ENCODE measurements around the gene NSUN2. TPM values are rescaled to one million over a fixed set of nuclear protein-coding genes. Genes with fewer than 3 reads are reported as not detected.
"Not testable (repeated sequence)": the region's sequence is repeated elsewhere in the genome, so short reads cannot be mapped to it uniquely, and the experiment has no call there.

The NSUN2 gene
- total RNA-seq, 2 experiments from 2014 or later, result 110 to 111 TPM

- CTCF ChIA-PET, result no interaction called here
- no peaks in the 10 kb centered on the region for H3K27me3 Mint-ChIP-seq
- POLR2A ChIA-PET, result no interaction called here
Measured at GRCh38 chr5:6649186-6649585, 16.3 kb upstream of the NSUN2 start.

GRCh38 chr5:6645571-6646362 lies 12.9 kb upstream of the NSUN2 start:
- H3K4me1 Mint-ChIP-seq (ENCODE audit: low read depth); intact Hi-C loops (cut with micrococcal nuclease); POLR2A ChIA-PET; H3K4me3 Mint-ChIP-seq; DNase-seq; H3K9me3 Mint-ChIP-seq; ATAC-seq; H3K27ac Mint-ChIP-seq; CTCF ChIA-PET; H3K27me3 Mint-ChIP-seq: not testable (repeated sequence)
- peaks cover 16% of the 10 kb centered on the region for H3K36me3 Mint-ChIP-seq (ENCODE audit: low read depth)

More at GRCh38 chr5:6649186-6649585, 16.3 kb upstream of the NSUN2 start:
- DNase-seq (no peak), ATAC-seq (no peak)
- Mint-ChIP-seq H3K36me3 (ENCODE audit: low read depth) (peaks cover 20% of the 10 kb centered on the region), H3K4me1 (ENCODE audit: low read depth) (no peaks in the 10 kb centered on the region), H3K9me3 (peaks cover 3% of the 10 kb centered on the region), H3K27ac (no peak overlapping the region), H3K4me3 (no peak overlapping the region)
- intact Hi-C loops (cut with micrococcal nuclease), result no loop called here
- TF ChIP-seq CTCF (IDR thresholded peaks at IDR 0.05), result no peak

GRCh38 chr5:6644794-6645241 lies 12.0 kb upstream of the NSUN2 start:
- Mint-ChIP-seq H3K36me3 (ENCODE audit: low read depth) (peaks cover 14% of the 10 kb centered on the region), H3K27ac (no peak overlapping the region), H3K4me1 (ENCODE audit: low read depth) (no peaks in the 10 kb centered on the region), H3K9me3 (peaks cover 1% of the 10 kb centered on the region), H3K27me3 (no peaks in the 10 kb centered on the region), H3K4me3 (no peak overlapping the region)
- no peak for TF ChIP-seq CTCF (IDR thresholded peaks at IDR 0.05)
- ChIA-PET POLR2A (no interaction called here), CTCF (no interaction called here)
- no peak for DNase-seq
- ATAC-seq, result no peak
- intact Hi-C loops (cut with micrococcal nuclease), result no loop called here

- H3K9me3 Mint-ChIP-seq, result no peaks in the 10 kb centered on the region
- ATAC-seq (no peak), DNase-seq (no peak)
- H3K4me1 Mint-ChIP-seq (ENCODE audit: low read depth), result no peaks in the 10 kb centered on the region
- H3K27ac Mint-ChIP-seq, result no peak overlapping the region
- intact Hi-C loops (cut with micrococcal nuclease), result no loop called here
- CTCF ChIA-PET, result interaction anchor here (1.0 kb wide), 1 partner anchor 12 kb away, joined by 3 read pairs; no protein-coding TSS in a partner anchor
- POLR2A ChIA-PET, result no interaction called here
- no peak overlapping the region for H3K4me3 Mint-ChIP-seq
- H3K36me3 Mint-ChIP-seq (ENCODE audit: low read depth), result peaks cover 10% of the 10 kb centered on the region
- H3K27me3 Mint-ChIP-seq, result no peaks in the 10 kb centered on the region
- no peak for TF ChIP-seq CTCF (IDR thresholded peaks at IDR 0.05)
Measured at GRCh38 chr5:6642655-6643054, 9.8 kb upstream of the NSUN2 start.

GRCh38 chr5:6638236-6638635 lies 5.4 kb upstream of the NSUN2 start:
- Mint-ChIP-seq H3K36me3 (ENCODE audit: low read depth) (no peaks in the 10 kb centered on the region), H3K27me3 (no peaks in the 10 kb centered on the region), H3K4me1 (ENCODE audit: low read depth) (peaks cover 12% of the 10 kb centered on the region), H3K27ac (no peak overlapping the region), H3K4me3 (no peak overlapping the region), H3K9me3 (no peaks in the 10 kb centered on the region)
- DNase-seq (no peak), ATAC-seq (no peak)
- POLR2A ChIA-PET, result no interaction called here
- intact Hi-C loops (cut with micrococcal nuclease), result no loop called here
- CTCF ChIA-PET, result interaction anchor here (1.2 kb wide), 1 partner anchor 107 kb away, joined by 4 read pairs; no protein-coding TSS in a partner anchor
- TF ChIP-seq CTCF (IDR thresholded peaks at IDR 0.05), result no peak
